WTC11 (cell line): ENCODE results near the gene FOXP1. TPM values are rescaled to one million over a fixed set of nuclear protein-coding genes. Genes with fewer than 3 reads are reported as not detected.

ENCODE experiments used
- ATAC-seq: fragments of 200-7000 bp; cut with Tn5 transposase; 2 replicates; pipeline ENCODE4 v1.10.0; 2021; ENCODE audit warnings: mild to moderate bottlenecking, moderate library complexity
- CTCF ChIA-PET: fragments of 300-600 bp; sonication (Branson Sonifier 250); formaldehyde crosslinking; loops from one replicate; lab custom pipeline; 2021; ENCODE audit warnings: antibody characterized with exemption; lab: Charles Lee
- POLR2A ChIA-PET: fragments of 350-600 bp; sonication (Branson Sonifier 250); formaldehyde crosslinking; loops from one replicate; lab custom pipeline; 2021; ENCODE audit warnings: antibody characterized with exemption; lab: Charles Lee
- DNase-seq: peaks from one replicate; pipeline ENCODE4 v3.0.0; 2021; ENCODE audit warnings: low spot score
- H3K27ac Mint-ChIP-seq: 2 replicates; pipeline ENCODE4 v1.8.0; 2021; ENCODE audit warnings: mixed read lengths
- H3K27me3 Mint-ChIP-seq: 2 replicates; pipeline ENCODE4 v1.8.0; 2021; ENCODE audit warnings: low read depth, mild to moderate bottlenecking, moderate library complexity, mixed read lengths
- H3K36me3 Mint-ChIP-seq: 2 replicates; pipeline ENCODE4 v1.8.0; 2021; ENCODE audit warnings: mixed read lengths
- H3K4me1 Mint-ChIP-seq: 2 replicates; pipeline ENCODE4 v1.8.0; 2022; ENCODE audit warnings: mixed read lengths
- H3K4me3 Mint-ChIP-seq: 2 replicates; pipeline ENCODE4 v1.8.0; 2021; ENCODE audit warnings: mild to moderate bottlenecking, moderate library complexity, mixed read lengths
- H3K9me3 Mint-ChIP-seq: 2 replicates; pipeline ENCODE4 v1.8.0; 2021; ENCODE audit warnings: mixed read lengths
- ARID4B ChIP-seq: sonication (generic); formaldehyde crosslinking; IDR thresholded peaks from 2 replicates; pipeline ENCODE4 v1.8.0; 2023; ENCODE audit warnings: missing genetic modification reagents, mild to moderate bottlenecking, borderline replicate concordance
- ATF2 ChIP-seq: sonication (generic); formaldehyde crosslinking; IDR thresholded peaks from 2 replicates; pipeline ENCODE4 v1.8.1; 2022; ENCODE audit warnings: low read depth, missing genetic modification reagents, borderline replicate concordance
- CDX4 ChIP-seq: fragments of 250-450 bp; sonication (Bioruptor Pico); IDR thresholded peaks from 2 replicates; pipeline ENCODE4 v1.9.0; 2021; ENCODE audit warnings: moderate library complexity, mild to moderate bottlenecking, inconsistent platforms, borderline replicate concordance
- ELF4 ChIP-seq: sonication (generic); formaldehyde crosslinking; IDR thresholded peaks from 2 replicates; pipeline ENCODE4 v1.8.1; 2022; ENCODE audit warnings: low read depth, mild to moderate bottlenecking, moderate library complexity, missing genetic modification reagents
- FOXJ3 ChIP-seq: sonication (generic); formaldehyde crosslinking; IDR thresholded peaks from 2 replicates; pipeline ENCODE4 v1.9.0; 2021; ENCODE audit warnings: missing genetic modification reagents, mild to moderate bottlenecking, borderline replicate concordance
- GRHL2 ChIP-seq: fragments of 250-450 bp; sonication (Bioruptor Pico); IDR thresholded peaks from 2 replicates; pipeline ENCODE4 v1.8.0; 2022; ENCODE audit warnings: mild to moderate bottlenecking, moderate library complexity; ENCODE audit not compliant: insufficient replicate concordance, severe bottlenecking
- NFE2L1 ChIP-seq: sonication (generic); formaldehyde crosslinking; IDR thresholded peaks from 2 replicates; pipeline ENCODE4 v1.8.1; 2023; ENCODE audit warnings: missing genetic modification reagents
- OVOL2 ChIP-seq: fragments of 250-450 bp; sonication (Bioruptor Pico); IDR thresholded peaks from 2 replicates; pipeline ENCODE4 v1.9.0; 2021; ENCODE audit warnings: mild to moderate bottlenecking, borderline replicate concordance
- PRDM15 ChIP-seq: sonication (generic); formaldehyde crosslinking; IDR thresholded peaks from 2 replicates; pipeline ENCODE4 v1.8.0; 2022; ENCODE audit warnings: missing genetic modification reagents
- RORB ChIP-seq: fragments of 250-450 bp; sonication (Bioruptor Pico); IDR thresholded peaks from 2 replicates; pipeline ENCODE4 v1.9.0; 2021; ENCODE audit warnings: mild to moderate bottlenecking
- STAT6 ChIP-seq: sonication (generic); formaldehyde crosslinking; conservative IDR thresholded peaks from 2 replicates; pipeline ENCODE4 v1.8.1; 2023; ENCODE audit warnings: mild to moderate bottlenecking, low read depth, missing genetic modification reagents, moderate library complexity
- ZNF263 ChIP-seq: sonication (generic); formaldehyde crosslinking; IDR thresholded peaks from 2 replicates; pipeline ENCODE4 v1.8.1; 2022; ENCODE audit warnings: low read depth, mild to moderate bottlenecking, moderate library complexity, missing genetic modification reagents
- ZNF281 ChIP-seq: sonication (generic); formaldehyde crosslinking; IDR thresholded peaks from 2 replicates; pipeline ENCODE4 v1.8.0; 2023; ENCODE audit warnings: mild to moderate bottlenecking, missing genetic modification reagents
- ZNF416 ChIP-seq: fragments of 250-450 bp; sonication (Bioruptor Pico); IDR thresholded peaks from 2 replicates; pipeline ENCODE4 v1.9.0; 2021; ENCODE audit warnings: mild to moderate bottlenecking, inconsistent platforms
- ZNF425 ChIP-seq: fragments of 250-450 bp; sonication (Bioruptor Pico); conservative IDR thresholded peaks from 2 replicates; pipeline ENCODE4 v1.9.0; 2021; ENCODE audit warnings: mild to moderate bottlenecking
- total RNA-seq: library from RNA; stranded (reverse); gene quantifications from 3 replicates; pipeline ENCODE4 v1.2.3, GENCODE V29; 2021

FOXP1 gene
- total RNA-seq, 1 experiment from 2014 or later = 25.8 TPM

- no peak for TF ChIP-seq PRDM15 (CRISPR knock-in tag)
These were observed 465.8 kb downstream of the FOXP1 start (continued) for GRCh38 chr3:71117572-71118247.

- ATAC-seq (no peak), DNase-seq (no peak)
- no peak for TF ChIP-seq OVOL2 (CRISPR knock-in tag)
- no peak for TF ChIP-seq RORB (CRISPR knock-in tag)
- TF ChIP-seq ATF2 (CRISPR knock-in tag) = no peak
- TF ChIP-seq GRHL2 (CRISPR knock-in tag) = no peak
- no peak for TF ChIP-seq STAT6 (CRISPR knock-in tag)
- TF ChIP-seq NFE2L1 = no peak
- no peak for TF ChIP-seq ZNF263
- TF ChIP-seq ZNF425 = no peak
- no peak for TF ChIP-seq ZNF416 (CRISPR knock-in tag)
- no peak for TF ChIP-seq ZNF281
- no peak for TF ChIP-seq ELF4 (CRISPR knock-in tag)
- TF ChIP-seq ARID4B (CRISPR knock-in tag) = no peak
- no peak for TF ChIP-seq FOXJ3 (CRISPR knock-in tag)
- TF ChIP-seq CDX4 (CRISPR knock-in tag) = no peak
- H3K27me3 Mint-ChIP-seq = no peaks in the 10 kb centered on the region
- no peaks in the 10 kb centered on the region for H3K9me3 Mint-ChIP-seq
- ChIA-PET POLR2A (interaction anchor here (0.6 kb wide), 1 partner anchor 183 kb away, joined by 5 read pairs; no protein-coding TSS in a partner anchor), CTCF (no interaction called here)
- peaks cover 29% of the 10 kb centered on the region for H3K4me1 Mint-ChIP-seq
- no peak overlapping the region for H3K4me3 Mint-ChIP-seq
- no peak overlapping the region for H3K27ac Mint-ChIP-seq
- H3K36me3 Mint-ChIP-seq = 0 out of 2 replicates have a peak, but pooled peaks cover 2% of the 10 kb centered on the region
These were observed 468.9 kb downstream of the FOXP1 start for GRCh38 chr3:71114610-71115009.
